ENCODE data around the gene DEPP1. TPM values are rescaled to one million over a fixed set of nuclear protein-coding genes. Genes with fewer than 3 reads are reported as not detected.

Gene DEPP1
- polyA plus RNA-seq, 2 of the 4 experiments (the other 2 are of a cell fraction) = 0.46 to 0.92 TPM

DNA sequence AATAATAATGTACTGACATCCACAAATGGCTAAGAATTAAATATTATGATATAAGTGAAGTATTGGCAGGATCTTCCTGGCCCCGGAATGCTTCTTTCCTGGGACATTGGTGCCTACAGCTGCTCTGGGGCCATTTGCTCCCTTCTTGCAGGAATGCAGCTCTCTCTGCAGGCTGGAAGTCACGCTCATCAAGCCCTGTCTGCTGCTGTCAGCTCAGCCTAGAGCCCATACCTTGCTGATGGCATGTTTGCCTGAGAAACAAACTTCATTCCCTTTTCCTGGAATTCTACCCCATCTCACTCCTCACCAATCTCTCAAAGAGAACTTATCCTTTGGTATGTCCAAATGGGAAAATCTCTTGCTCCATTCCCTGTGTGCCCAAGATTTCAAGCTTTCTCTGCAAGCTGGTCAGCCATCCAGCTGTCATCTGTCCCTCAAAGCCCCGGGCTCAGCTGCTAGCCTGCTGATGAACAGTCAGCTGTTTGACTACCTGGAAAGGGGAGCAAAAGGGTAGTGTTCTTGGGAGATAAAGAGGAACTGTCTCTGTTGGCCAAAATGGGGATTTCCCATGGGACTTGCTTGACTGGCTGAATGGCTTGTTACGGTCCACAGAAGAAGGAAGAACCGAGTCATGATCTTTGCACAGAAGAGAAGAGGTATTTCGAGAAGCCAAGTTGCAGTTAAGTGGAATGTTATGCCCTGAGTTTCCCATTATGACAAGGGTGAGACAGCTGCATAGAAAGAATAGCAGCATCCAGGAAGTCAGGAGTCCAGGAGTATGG lies 31.0 kb downstream of the DEPP1 start:
- POLR2A ChIA-PET = no interaction called here

DNA sequence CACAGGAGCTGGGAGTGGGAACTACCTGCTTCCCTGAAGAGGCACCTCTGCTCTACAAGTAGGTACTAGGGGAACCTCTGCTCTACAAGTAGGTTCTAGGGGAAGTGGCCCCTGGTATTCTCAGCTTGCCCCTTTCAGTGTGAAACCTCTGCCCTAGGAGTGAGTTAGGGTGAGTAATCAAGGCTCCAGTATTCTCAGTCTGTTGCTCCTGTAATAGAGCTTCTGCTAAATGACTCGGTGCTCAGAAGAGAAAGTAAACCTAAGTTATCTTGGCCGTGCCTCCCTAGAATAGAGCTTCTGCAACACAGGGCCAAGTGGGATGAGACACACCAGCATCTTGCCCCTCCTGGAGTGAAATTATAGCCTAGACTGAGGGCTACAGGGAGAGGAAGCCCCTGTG lies 32.4 kb downstream of the DEPP1 start:
- CTCF ChIA-PET = interaction anchor here (3.8 kb wide), 1 partner anchor 13 kb away, joined by 25 read pairs; no protein-coding TSS in a partner anchor
- no peak overlapping the region for H3K4me3 ChIP-seq

More for the DNA sequence above, 31.0 kb downstream of the DEPP1 start:
- Histone ChIP-seq H3K27ac (no peak overlapping the region), H3K9me3 (peaks cover 14% of the 10 kb centered on the region; the same call in 2 of the 3 replicates), H3K4me1 (no peaks in the 10 kb centered on the region), H3K4me2 (no peak overlapping the region), H3K4me3 (no peak overlapping the region)
- WGBS (ENCODE audit: missing lambda C conversion rate) = 40% methylated on average over 6 of the region's 6 CpGs
- CTCF ChIA-PET = interaction anchor here (3.8 kb wide), 1 partner anchor 15 kb away, joined by 25 read pairs; no protein-coding TSS in a partner anchor
- ATAC-seq = no peak
- TF ChIP-seq CBX2 (IDR thresholded peaks at IDR 0.05; ENCODE audit: borderline replicate concordance, low read depth) = no peak
- TF ChIP-seq MAZ (IDR thresholded peaks at IDR 0.05; ENCODE audit: borderline replicate concordance, low read depth, low read length) = no peak
- no peak for TF ChIP-seq HEYL (CRISPR knock-in tag; IDR thresholded peaks at IDR 0.05)
- TF ChIP-seq RFX5 (IDR thresholded peaks at IDR 0.05) = no peak
- no peak for TF ChIP-seq ZNF302 (CRISPR knock-in tag; IDR thresholded peaks at IDR 0.05)
- TF ChIP-seq RARB (CRISPR knock-in tag; IDR thresholded peaks at IDR 0.05) = no peak
- no peak for TF ChIP-seq FOSL2 (IDR thresholded peaks at IDR 0.05)
- TF ChIP-seq FOSL2 (CRISPR knock-in tag; IDR thresholded peaks at IDR 0.05) = no peak
- no peak for TF ChIP-seq CEBPB (IDR thresholded peaks at IDR 0.05)
- no peak for TF ChIP-seq CBX8 (IDR thresholded peaks at IDR 0.05)
- TF ChIP-seq RCOR1 (IDR thresholded peaks at IDR 0.05; ENCODE audit: low read depth, low read length) = no peak
- TF ChIP-seq, protein P1, sequence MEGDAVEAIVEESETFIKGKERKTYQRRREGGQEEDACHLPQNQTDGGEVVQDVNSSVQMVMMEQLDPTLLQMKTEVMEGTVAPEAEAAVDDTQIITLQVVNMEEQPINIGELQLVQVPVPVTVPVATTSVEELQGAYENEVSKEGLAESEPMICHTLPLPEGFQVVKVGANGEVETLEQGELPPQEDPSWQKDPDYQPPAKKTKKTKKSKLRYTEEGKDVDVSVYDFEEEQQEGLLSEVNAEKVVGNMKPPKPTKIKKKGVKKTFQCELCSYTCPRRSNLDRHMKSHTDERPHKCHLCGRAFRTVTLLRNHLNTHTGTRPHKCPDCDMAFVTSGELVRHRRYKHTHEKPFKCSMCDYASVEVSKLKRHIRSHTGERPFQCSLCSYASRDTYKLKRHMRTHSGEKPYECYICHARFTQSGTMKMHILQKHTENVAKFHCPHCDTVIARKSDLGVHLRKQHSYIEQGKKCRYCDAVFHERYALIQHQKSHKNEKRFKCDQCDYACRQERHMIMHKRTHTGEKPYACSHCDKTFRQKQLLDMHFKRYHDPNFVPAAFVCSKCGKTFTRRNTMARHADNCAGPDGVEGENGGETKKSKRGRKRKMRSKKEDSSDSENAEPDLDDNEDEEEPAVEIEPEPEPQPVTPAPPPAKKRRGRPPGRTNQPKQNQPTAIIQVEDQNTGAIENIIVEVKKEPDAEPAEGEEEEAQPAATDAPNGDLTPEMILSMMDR (IDR thresholded peaks at IDR 0.05) = no peak
- no peak for DNase-seq (ENCODE audit: low read depth in 1 of 2, low spot score in 1 of 2)
- no peak for FAIRE-seq

More for the DNA sequence above, 32.4 kb downstream of the DEPP1 start:
- ATAC-seq (no peak), FAIRE-seq (no peak), DNase-seq (ENCODE audit: low read depth in 1 of 2, low spot score in 1 of 2) (no peak)
- no peak for TF ChIP-seq HOXA7 (CRISPR knock-in tag; IDR thresholded peaks at IDR 0.05)
- TF ChIP-seq NFE2L2 (conservative IDR thresholded peaks at IDR 0.05; ENCODE audit: low read length) = no peak
- TF ChIP-seq ZSCAN20 (CRISPR knock-in tag; IDR thresholded peaks at IDR 0.05) = no peak
- TF ChIP-seq HES2 (IDR thresholded peaks at IDR 0.05) = no peak
- TF ChIP-seq MAZ (IDR thresholded peaks at IDR 0.05; ENCODE audit: borderline replicate concordance, low read depth, low read length) = no peak
- TF ChIP-seq ZNF302 (CRISPR knock-in tag; IDR thresholded peaks at IDR 0.05) = no peak
- no peak for TF ChIP-seq HDAC2 (IDR thresholded peaks at IDR 0.05)
- no peak for TF ChIP-seq CHD2 (IDR thresholded peaks at IDR 0.05; ENCODE audit: low read length, partially characterized antibody)
- TF ChIP-seq, protein P2, sequence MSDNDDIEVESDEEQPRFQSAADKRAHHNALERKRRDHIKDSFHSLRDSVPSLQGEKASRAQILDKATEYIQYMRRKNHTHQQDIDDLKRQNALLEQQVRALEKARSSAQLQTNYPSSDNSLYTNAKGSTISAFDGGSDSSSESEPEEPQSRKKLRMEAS (IDR thresholded peaks at IDR 0.05) = no peak
- no peak for TF ChIP-seq MYC (IDR thresholded peaks at IDR 0.05; ENCODE audit: borderline replicate concordance, low read length)
- no peak for TF ChIP-seq PBX3 (IDR thresholded peaks at IDR 0.05)
- TF ChIP-seq CEBPB (IDR thresholded peaks at IDR 0.05) = no peak
- TF ChIP-seq JUN (IDR thresholded peaks at IDR 0.05) = no peak
- TF ChIP-seq HOXB5 (CRISPR knock-in tag; IDR thresholded peaks at IDR 0.05) = no peak
- Histone ChIP-seq H3K4me2 (no peak overlapping the region), H3K9me3 (peaks cover 14% of the 10 kb centered on the region; the same call in 2 of the 3 replicates), H3K27ac (no peak overlapping the region), H3K4me1 (no peaks in the 10 kb centered on the region)
- WGBS (ENCODE audit: missing lambda C conversion rate) = 25% methylated on average over 2 of the region's 2 CpGs
- POLR2A ChIA-PET = no interaction called here
